OCI-LY7 (cell line): ENCODE data around the gene C19orf85. TPM values are rescaled to one million over a fixed set of nuclear protein-coding genes. Genes with fewer than 3 reads are reported as not detected.

Experiments used
- BruUV-seq: library from RNA; stranded (reverse); fragments of 400-500 nt; replicated peaks from 2 replicates; lab custom pipeline; 2021; lab: Mats Ljungman, UMichigan
- CTCF ChIA-PET: fragments of 300-600 bp; sonication (Branson Sonifier 250); formaldehyde crosslinking; loops from one replicate; lab custom pipeline; 2022; ENCODE audit warnings: antibody characterized with exemption; ENCODE audit not compliant: unreplicated experiment; lab: Charles Lee
- POLR2A ChIA-PET: fragments of 300-600 bp; sonication (Branson Sonifier 250); formaldehyde crosslinking; loops from one replicate; lab custom pipeline; 2022; ENCODE audit warnings: antibody characterized with exemption; lab: Charles Lee
- DNase-seq: peaks from one replicate; pipeline ENCODE4 v3.0.0-alpha.2; 2015; ENCODE audit warnings: low spot score
- H2AFZ ChIP-seq: fragments of 200-600 bp; sonication (generic), shearing (Covaris generic); 2 replicates; pipeline ENCODE4 v1.6.1; 2014; ENCODE audit warnings: mild to moderate bottlenecking, antibody characterized with exemption, low read length, moderate library complexity
- H3K27ac ChIP-seq: fragments of 200-600 bp; sonication (generic); 2 replicates; pipeline ENCODE4 v1.5.1; 2014; ENCODE audit warnings: mixed run types, low read depth, mild to moderate bottlenecking, moderate library complexity, low read length, inconsistent platforms; ENCODE audit not compliant: poor library complexity, severe bottlenecking
- H3K36me3 ChIP-seq: fragments of 200-600 bp; sonication (generic); 2 replicates; pipeline ENCODE4 v1.6.1; 2014; ENCODE audit warnings: mild to moderate bottlenecking, antibody characterized with exemption, low read length, moderate library complexity, mixed read lengths; ENCODE audit not compliant: insufficient read depth
- H3K4me1 ChIP-seq: fragments of 200-600 bp; sonication (generic); 2 replicates; pipeline ENCODE4 v1.5.1; 2014; ENCODE audit warnings: mild to moderate bottlenecking, low read length; ENCODE audit not compliant: insufficient read depth, poor library complexity, severe bottlenecking
- H3K4me2 ChIP-seq: fragments of 200-600 bp; sonication (generic); 2 replicates; pipeline ENCODE4 v1.6.1; 2014; ENCODE audit warnings: mild to moderate bottlenecking, low read length
- H3K4me3 ChIP-seq: fragments of 200-600 bp; sonication (generic); 2 replicates; pipeline ENCODE4 v1.5.1; 2014; ENCODE audit warnings: mild to moderate bottlenecking, low read depth, low read length; ENCODE audit not compliant: poor library complexity, severe bottlenecking
- H3K79me2 ChIP-seq: fragments of 200-600 bp; sonication (generic); 2 replicates; pipeline ENCODE4 v1.6.1; 2016; ENCODE audit warnings: low read depth, mild to moderate bottlenecking, low read length, moderate library complexity, mixed read lengths; ENCODE audit not compliant: insufficient read depth
- H3K9me2 ChIP-seq: fragments of 200-600 bp; sonication (generic); 2 replicates; pipeline ENCODE4 v1.6.1; 2016; ENCODE audit warnings: mild to moderate bottlenecking, low read length, mixed read lengths; ENCODE audit not compliant: insufficient read depth
- H3K9me3 ChIP-seq: fragments of 200-600 bp; sonication (generic); 2 replicates; pipeline ENCODE4 v1.6.1; 2014; ENCODE audit warnings: mild to moderate bottlenecking, mixed run types, low read length, mixed read lengths
- H4K20me1 ChIP-seq: fragments of 200-600 bp; sonication (generic); 2 replicates; pipeline ENCODE4 v1.6.1; 2014; ENCODE audit warnings: mild to moderate bottlenecking, antibody characterized with exemption, low read length, moderate library complexity, mixed read lengths; ENCODE audit not compliant: insufficient read depth
- EZH2phosphoT487 ChIP-seq: fragments of 200-600 bp; sonication (generic); IDR thresholded peaks from 2 replicates; pipeline ENCODE4 v1.6.1; 2018; ENCODE audit warnings: low read depth, borderline replicate concordance, mild to moderate bottlenecking, mixed run types, antibody characterized with exemption, low read length, moderate library complexity, mixed read lengths
- intact Hi-C: fragments of 100-400 bp; cut with micrococcal nuclease; formaldehyde crosslinking; loops from one replicate; pipeline ENCODE4 v1.10.0; 2022; ENCODE audit not compliant: unreplicated experiment
- total RNA-seq, 2 experiments: library from RNA; depleted of rRNA in 1 of 2; stranded (reverse); fragments of >200 nt in 1 of 2; shearing (Covaris generic) in 1 of 2; gene quantifications; 2 replicates each; pipeline ENCODE4 v1.2.3, GENCODE V29; 2014 to 2022
- TF ChIP-seq, protein P1 (sequence below): fragments of 200-600 bp; sonication (generic); conservative IDR thresholded peaks from 2 replicates; pipeline ENCODE4 v1.5.1; 2014; ENCODE audit warnings: mild to moderate bottlenecking, antibody characterized with exemption, low read length, moderate library complexity, mixed read lengths

C19orf85 gene
- total RNA-seq, 2 experiments from 2014 or later = not detected

DNA sequence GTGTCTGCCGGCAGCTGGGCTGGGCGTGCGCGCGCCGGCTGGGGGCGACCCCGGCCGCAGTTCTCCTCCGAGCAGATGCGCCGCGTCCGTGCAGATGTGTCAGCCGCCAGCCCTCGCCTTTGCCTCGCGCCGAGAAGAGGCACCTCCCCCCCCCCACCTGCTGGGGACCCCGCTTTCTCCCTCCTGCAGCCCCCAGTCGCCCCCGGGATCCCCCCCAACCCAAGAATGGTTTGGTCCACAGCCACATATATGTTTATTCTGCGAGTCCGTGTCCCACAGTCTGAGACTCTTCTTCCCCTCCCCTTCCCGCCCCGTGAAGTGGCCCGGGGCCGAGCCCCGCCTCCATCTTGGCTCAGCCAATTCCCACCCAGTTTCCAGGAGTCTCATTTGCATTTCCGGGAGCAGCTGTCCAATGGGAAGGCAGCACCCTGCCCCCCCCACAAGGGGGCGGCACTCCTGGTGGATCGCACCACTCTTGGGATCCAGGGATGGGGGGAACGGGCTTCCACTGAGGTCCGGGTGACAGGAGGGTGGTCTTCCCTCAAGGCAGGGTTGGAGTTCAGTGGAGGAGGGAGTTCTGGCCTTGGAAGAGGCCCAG lies 11.7 kb downstream of the C19orf85 start:
- H3K36me3 ChIP-seq = peaks cover 15% of the 10 kb centered on the region
- H4K20me1 ChIP-seq = no peaks in the 10 kb centered on the region
- no peaks in the 10 kb centered on the region for H3K9me3 ChIP-seq
- H3K9me2 ChIP-seq = no peaks in the 10 kb centered on the region
- no peak overlapping the region for H3K4me3 ChIP-seq
- ChIA-PET POLR2A (no interaction called here), CTCF (no interaction called here)
- no TSS peak for BruUV-seq
- TF ChIP-seq, protein P1, sequence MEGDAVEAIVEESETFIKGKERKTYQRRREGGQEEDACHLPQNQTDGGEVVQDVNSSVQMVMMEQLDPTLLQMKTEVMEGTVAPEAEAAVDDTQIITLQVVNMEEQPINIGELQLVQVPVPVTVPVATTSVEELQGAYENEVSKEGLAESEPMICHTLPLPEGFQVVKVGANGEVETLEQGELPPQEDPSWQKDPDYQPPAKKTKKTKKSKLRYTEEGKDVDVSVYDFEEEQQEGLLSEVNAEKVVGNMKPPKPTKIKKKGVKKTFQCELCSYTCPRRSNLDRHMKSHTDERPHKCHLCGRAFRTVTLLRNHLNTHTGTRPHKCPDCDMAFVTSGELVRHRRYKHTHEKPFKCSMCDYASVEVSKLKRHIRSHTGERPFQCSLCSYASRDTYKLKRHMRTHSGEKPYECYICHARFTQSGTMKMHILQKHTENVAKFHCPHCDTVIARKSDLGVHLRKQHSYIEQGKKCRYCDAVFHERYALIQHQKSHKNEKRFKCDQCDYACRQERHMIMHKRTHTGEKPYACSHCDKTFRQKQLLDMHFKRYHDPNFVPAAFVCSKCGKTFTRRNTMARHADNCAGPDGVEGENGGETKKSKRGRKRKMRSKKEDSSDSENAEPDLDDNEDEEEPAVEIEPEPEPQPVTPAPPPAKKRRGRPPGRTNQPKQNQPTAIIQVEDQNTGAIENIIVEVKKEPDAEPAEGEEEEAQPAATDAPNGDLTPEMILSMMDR = no peak
- no peak for TF ChIP-seq EZH2phosphoT487
- no peak overlapping the region for H2AFZ ChIP-seq
- no peak overlapping the region; the same call in 1 of the 2 replicates for H3K4me2 ChIP-seq
- H3K4me1 ChIP-seq = peaks cover 2% of the 10 kb centered on the region
- DNase-seq = peak; percentile 76
- intact Hi-C loops = no loop called here
- H3K27ac ChIP-seq = no peak overlapping the region
- no peaks in the 10 kb centered on the region for H3K79me2 ChIP-seq

DNA sequence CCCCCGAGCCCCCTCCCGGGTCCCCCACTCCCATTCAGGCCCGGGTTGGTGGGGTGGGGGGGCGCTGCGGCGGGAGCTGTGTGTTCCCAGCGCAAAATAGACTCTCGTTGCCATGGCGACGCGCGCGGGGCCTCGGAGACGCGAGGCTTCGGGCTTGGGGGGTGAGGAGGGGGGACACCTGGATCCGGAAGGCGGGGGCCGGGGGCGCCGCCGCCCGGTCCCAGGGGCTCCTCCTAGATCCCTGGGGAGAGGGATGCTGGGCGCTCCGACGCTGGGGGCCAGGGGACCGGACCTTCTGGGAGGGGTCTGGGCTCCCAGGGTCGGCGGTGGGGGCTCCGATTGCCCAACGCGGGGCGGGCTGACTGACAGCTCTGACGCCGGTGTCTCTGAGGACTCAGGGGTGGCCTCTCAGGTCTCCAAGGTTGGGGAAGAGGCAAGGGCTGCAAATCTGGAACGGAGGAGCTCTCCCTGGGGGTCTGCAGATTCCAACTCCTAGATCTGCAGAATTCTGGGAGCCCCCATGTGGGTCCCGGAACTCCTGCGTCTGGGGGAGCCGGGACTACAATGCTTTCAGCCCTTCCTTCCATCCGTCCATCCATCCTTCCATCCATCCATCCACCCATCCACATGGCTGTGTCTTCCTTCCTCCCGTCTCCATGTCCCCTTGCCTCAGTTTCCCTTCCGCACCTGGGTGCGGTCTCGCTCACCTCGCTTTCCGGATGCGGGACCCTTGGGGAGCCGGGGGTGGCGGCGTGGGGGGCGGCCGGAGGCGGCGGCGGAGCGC lies 12.4 kb downstream of the C19orf85 start:
- intact Hi-C loops = no loop called here
- H3K4me2 ChIP-seq = peak overlapping the region; percentile 26; the same call in 1 of the 2 replicates
- BruUV-seq = no TSS peak
- no peak overlapping the region for H3K27ac ChIP-seq
- H3K4me3 ChIP-seq = no peak overlapping the region
- ChIA-PET POLR2A (no interaction called here), CTCF (no interaction called here)
- no peak for DNase-seq
- no peaks in the 10 kb centered on the region for H4K20me1 ChIP-seq
- no peak overlapping the region for H2AFZ ChIP-seq
- no peaks in the 10 kb centered on the region for H3K9me3 ChIP-seq
- H3K4me1 ChIP-seq = no peaks in the 10 kb centered on the region
- no peaks in the 10 kb centered on the region for H3K79me2 ChIP-seq
- peaks cover 15% of the 10 kb centered on the region for H3K36me3 ChIP-seq
- TF ChIP-seq, protein P1 = no peak
- no peak for TF ChIP-seq EZH2phosphoT487
- no peaks in the 10 kb centered on the region for H3K9me2 ChIP-seq
